Measurements from ENCODE around the gene SYCE3. TPM values are rescaled to one million over a fixed set of nuclear protein-coding genes. Genes with fewer than 3 reads are reported as not detected.

Gene SYCE3
- total RNA-seq, 4 donors from 2014 or later: not detected

DNA sequence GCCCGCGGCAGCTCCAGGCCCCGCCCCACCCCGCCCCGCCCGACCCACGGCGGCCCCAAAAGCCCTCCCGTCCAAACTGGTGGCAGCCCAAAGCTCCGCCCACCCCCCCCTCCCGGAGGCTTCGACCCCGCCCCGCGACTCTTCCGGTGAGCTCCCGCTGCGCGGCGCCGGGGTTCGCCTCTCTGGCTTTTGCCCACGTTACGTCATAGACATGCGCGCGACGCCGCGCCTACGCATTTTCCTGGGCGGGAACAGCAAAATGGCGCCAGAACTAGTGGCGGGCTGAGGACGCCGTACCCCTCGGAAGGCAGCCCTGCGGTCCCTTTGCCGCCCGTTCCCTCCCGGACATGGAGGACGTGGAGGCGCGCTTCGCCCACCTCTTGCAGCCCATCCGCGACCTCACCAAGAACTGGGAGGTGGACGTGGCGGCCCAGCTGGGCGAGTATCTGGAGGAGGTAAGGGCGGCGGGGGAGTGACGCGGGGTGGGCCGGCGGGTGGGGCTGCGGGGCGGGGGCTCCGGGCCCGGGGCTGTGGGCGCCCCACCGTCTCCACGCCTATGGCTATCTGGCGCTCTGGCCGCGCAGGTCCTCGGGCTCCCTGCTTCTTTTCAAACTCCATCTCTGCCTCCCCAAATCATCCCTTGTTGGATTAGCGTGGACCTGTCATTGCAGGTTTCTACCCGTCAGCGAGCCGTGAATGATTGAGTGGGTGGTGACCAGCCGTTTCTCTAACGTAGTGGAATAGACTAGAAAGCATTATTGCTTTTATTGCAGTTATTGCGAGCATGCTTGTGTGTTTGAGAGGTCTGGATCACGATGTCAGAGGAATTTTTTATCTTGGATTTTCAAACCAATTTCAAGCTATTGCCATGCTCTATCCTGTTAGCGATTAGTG is 54.5 kb downstream of the SYCE3 start, which contains the start of gene NCAPH2:
NCAPH2 (plus strand) TSS at position 234 of the 894 bp plus-strand sequence; CDS start at position 348, 114 bp downstream.
- peak within 1 kb of the TSS; percentile 92 to 98 (median 96) for H3K27ac ChIP-seq (replicated peaks in 1 of 4)
- peaks cover 27 to 46% (median 38%) of the 10 kb centered on the region in 4 donors for H3K4me1 ChIP-seq
- peak within 1 kb of the TSS; percentile 87 to 98 (median 95) for H3K4me3 ChIP-seq
- intact Hi-C loops (cut with DNase I): loop anchor here (2.0 to 5.0 kb wide), 3 partner anchors 17 to 59 kb away; partner anchors contain the start of gene SCO2
- 0% methylated on average over 12 of the region's 76 CpGs for whole genome bisulfite sequencing
- H3K9me3 ChIP-seq: no peaks in the 10 kb centered on the region
- no peak for DNase-seq (ENCODE audit: extremely low spot score)
- H3K36me3 ChIP-seq: peaks cover 22 to 45% (median 30%) of the 10 kb centered on the region in 4 donors
- TF ChIP-seq, protein P1, sequence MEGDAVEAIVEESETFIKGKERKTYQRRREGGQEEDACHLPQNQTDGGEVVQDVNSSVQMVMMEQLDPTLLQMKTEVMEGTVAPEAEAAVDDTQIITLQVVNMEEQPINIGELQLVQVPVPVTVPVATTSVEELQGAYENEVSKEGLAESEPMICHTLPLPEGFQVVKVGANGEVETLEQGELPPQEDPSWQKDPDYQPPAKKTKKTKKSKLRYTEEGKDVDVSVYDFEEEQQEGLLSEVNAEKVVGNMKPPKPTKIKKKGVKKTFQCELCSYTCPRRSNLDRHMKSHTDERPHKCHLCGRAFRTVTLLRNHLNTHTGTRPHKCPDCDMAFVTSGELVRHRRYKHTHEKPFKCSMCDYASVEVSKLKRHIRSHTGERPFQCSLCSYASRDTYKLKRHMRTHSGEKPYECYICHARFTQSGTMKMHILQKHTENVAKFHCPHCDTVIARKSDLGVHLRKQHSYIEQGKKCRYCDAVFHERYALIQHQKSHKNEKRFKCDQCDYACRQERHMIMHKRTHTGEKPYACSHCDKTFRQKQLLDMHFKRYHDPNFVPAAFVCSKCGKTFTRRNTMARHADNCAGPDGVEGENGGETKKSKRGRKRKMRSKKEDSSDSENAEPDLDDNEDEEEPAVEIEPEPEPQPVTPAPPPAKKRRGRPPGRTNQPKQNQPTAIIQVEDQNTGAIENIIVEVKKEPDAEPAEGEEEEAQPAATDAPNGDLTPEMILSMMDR (IDR thresholded peaks at IDR 0.05): peak in 1 of 3 experiments; percentile 26
- TF ChIP-seq EP300 (IDR thresholded peaks at IDR 0.05) (no peak), POLR2AphosphoS5 (IDR thresholded peaks at IDR 0.05) (peak; percentile 96 to 97), POLR2A (IDR thresholded peaks at IDR 0.05; ENCODE audit: low read depth) (peak; percentile 23)
- no peaks in the 10 kb centered on the region for H3K27me3 ChIP-seq

DNA sequence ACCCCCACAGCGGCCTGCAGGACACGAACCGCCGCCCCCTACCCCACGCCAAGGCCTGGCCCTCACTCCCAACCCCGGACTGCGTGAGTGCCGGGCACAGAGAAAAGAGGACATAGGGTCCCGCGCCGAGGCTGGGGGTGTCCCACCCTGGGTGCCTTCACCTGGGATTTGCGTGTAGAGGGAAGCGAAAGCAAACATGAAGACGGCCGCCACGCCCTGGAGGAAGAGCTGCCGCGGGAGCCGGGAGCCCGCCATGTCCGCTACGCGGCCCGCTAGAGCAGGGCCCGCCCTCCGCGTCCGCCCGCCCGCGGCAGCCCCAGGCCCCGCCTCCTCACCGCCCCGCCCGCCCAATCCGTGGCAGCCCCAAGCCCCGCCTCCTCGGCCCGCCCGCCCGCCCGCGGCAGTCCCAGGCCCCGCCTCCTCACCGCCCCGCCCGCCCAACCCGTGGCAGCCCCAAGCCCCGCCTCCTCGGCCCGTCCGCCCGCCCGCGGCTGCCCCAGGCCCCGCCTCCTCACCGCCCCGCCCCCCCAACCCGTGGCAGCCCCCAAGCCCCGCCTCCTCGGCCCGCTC is 55.2 kb downstream of the SYCE3 start, which contains the start of gene LMF2:
LMF2 (minus strand) TSS at position 282 of the 570 bp plus-strand sequence; CDS start at position 255, 27 bp downstream.
- Histone ChIP-seq H3K4me1 (peaks cover 27 to 44% (median 35%) of the 10 kb centered on the region in 4 donors), H3K27me3 (no peaks in the 10 kb centered on the region), H3K36me3 (peaks cover 29 to 48% (median 38%) of the 10 kb centered on the region in 4 donors), H3K9me3 (no peaks in the 10 kb centered on the region), H3K4me3 (peak within 1 kb of the TSS; percentile 87 to 98 (median 95)), H3K27ac (replicated peaks in 1 of 4) (peak within 1 kb of the TSS; percentile 92 to 98 (median 96))
- TF ChIP-seq, protein P1 (IDR thresholded peaks at IDR 0.05): no peak
- no peak for TF ChIP-seq EP300 (IDR thresholded peaks at IDR 0.05)
- TF ChIP-seq POLR2AphosphoS5 (IDR thresholded peaks at IDR 0.05): peak; percentile 58 to 72
- no peak for TF ChIP-seq POLR2A (IDR thresholded peaks at IDR 0.05; ENCODE audit: low read depth)
- peak; percentile 99 for DNase-seq (ENCODE audit: extremely low spot score)
- intact Hi-C loops (cut with DNase I): loop anchor here (5.0 kb wide), 2 partner anchors 35 to 60 kb away; no protein-coding TSS in a partner anchor
- 0% methylated on average over 14 of the region's 62 CpGs for WGBS

DNA sequence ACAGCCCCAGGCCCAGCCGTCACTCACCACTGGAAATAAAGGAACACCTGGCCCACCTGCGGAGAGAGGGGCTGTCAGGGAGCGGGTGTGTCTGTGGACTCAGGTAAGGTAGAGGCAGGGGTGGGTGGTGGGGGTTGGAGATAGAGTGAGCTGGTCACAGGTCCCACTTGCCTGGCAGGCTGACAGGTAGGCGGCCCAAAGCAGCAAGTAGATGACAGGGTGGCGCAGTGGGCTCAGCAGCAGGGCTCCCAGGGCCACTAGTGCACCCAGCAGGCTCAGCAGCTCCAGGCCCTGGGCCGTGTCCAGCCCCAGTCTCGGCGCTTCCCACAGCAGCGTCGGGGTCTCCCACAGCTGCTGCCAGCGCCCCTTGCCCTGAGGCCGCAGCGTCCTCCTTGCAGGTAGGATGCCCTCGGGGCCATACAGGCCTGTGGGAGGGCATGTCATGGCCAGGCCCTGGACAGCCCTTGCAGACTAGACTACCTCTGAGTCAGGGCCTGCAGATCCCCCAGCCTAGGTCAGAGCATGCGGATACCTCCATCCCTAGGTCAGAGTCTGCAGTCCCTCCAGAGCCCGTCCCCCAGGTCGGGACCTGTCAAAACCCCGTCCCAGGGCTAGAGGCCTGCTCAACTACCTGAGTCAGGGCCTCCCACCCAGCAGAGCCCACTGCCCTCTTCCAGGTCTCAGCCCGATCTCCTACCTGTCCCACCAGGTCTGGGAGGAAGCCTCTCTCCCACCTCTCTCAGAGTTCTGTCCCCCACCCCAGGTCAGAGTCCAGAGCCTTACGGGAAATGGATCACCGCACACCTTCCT is 55.9 kb downstream of the SYCE3 start:
- H3K27ac ChIP-seq (replicated peaks in 1 of 4): peak overlapping the region; percentile 83 to 98 (median 96)
- TF ChIP-seq, protein P1 (IDR thresholded peaks at IDR 0.05): no peak
- no peak for TF ChIP-seq POLR2AphosphoS5 (IDR thresholded peaks at IDR 0.05)
- peaks cover 27 to 44% (median 35%) of the 10 kb centered on the region in 4 donors for H3K4me1 ChIP-seq
- peak overlapping the region; percentile 73 to 98 (median 86) for H3K4me3 ChIP-seq
- H3K9me3 ChIP-seq: no peaks in the 10 kb centered on the region
- no peaks in the 10 kb centered on the region for H3K27me3 ChIP-seq
- WGBS: 28% methylated on average over 15 of the region's 21 CpGs
- H3K36me3 ChIP-seq: peaks cover 31 to 55% (median 40%) of the 10 kb centered on the region in 4 donors
- intact Hi-C loops (cut with DNase I): loop anchor here (5.0 kb wide), 2 partner anchors 35 to 60 kb away; no protein-coding TSS in a partner anchor
- no peak for DNase-seq (ENCODE audit: extremely low spot score)
